ENCODE measurements around the gene AFG3L2.

DNA sequence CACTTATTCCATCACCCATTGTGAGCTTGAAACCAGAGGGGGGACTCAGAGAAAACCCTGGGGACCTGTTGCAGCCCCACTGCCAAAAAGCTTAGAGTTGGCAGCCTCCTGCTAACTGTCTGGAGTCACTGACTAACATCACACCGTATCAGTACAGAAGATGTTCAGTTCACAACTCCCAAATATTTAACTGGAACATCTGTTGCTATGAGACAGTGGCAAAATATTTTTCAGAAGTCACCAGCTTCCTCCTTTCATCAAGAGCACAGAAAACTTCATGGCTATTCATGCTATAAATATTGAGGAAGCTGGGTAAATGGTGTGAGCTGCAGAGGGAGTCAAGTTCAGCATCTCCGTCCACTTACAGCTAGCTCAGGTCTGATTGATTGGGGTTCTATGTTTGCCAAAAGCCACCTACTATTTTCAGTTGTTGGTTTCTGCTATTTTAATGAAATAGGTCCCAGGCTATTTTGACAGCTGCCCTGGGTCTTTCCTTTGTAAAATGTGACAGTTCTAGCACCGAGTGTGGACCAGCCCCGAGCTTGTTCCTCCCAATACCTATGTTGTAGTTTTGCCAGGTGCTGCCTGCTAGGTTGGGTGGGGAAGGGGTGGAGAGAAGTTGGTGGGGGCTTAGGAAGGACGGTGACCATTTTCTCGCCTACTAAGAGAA, 59.2 kb downstream of the AFG3L2 start:
- TF ChIP-seq, protein P1, sequence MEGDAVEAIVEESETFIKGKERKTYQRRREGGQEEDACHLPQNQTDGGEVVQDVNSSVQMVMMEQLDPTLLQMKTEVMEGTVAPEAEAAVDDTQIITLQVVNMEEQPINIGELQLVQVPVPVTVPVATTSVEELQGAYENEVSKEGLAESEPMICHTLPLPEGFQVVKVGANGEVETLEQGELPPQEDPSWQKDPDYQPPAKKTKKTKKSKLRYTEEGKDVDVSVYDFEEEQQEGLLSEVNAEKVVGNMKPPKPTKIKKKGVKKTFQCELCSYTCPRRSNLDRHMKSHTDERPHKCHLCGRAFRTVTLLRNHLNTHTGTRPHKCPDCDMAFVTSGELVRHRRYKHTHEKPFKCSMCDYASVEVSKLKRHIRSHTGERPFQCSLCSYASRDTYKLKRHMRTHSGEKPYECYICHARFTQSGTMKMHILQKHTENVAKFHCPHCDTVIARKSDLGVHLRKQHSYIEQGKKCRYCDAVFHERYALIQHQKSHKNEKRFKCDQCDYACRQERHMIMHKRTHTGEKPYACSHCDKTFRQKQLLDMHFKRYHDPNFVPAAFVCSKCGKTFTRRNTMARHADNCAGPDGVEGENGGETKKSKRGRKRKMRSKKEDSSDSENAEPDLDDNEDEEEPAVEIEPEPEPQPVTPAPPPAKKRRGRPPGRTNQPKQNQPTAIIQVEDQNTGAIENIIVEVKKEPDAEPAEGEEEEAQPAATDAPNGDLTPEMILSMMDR (IDR thresholded peaks at IDR 0.05; ENCODE audit: low read length) = no peak
- no peak for TF ChIP-seq EZH2 (IDR thresholded peaks at IDR 0.05; ENCODE audit: borderline replicate concordance, low read length)

Measured in OCI-LY1 (cell line).